ENCODE measurements around the gene AGPS. TPM values are rescaled to one million over a fixed set of nuclear protein-coding genes. Genes with fewer than 3 reads are reported as not detected.
"Not testable (repeated sequence)": the region's sequence is repeated elsewhere in the genome, so short reads cannot be mapped to it uniquely, and the experiment has no call there.

Gene AGPS
- total RNA-seq, 1 donor from 2014 or later, result 54.3 TPM

GRCh38 chr2:177467646-177468045 is 75.1 kb downstream of the AGPS start:
- peak; percentile 10 for DNase-seq (ENCODE audit: low read depth, low spot score)

- no peak for DNase-seq (ENCODE audit: low read depth, low spot score)
Observed at GRCh38 chr2:177471990-177472389, 79.4 kb downstream of the AGPS start.

DNA sequence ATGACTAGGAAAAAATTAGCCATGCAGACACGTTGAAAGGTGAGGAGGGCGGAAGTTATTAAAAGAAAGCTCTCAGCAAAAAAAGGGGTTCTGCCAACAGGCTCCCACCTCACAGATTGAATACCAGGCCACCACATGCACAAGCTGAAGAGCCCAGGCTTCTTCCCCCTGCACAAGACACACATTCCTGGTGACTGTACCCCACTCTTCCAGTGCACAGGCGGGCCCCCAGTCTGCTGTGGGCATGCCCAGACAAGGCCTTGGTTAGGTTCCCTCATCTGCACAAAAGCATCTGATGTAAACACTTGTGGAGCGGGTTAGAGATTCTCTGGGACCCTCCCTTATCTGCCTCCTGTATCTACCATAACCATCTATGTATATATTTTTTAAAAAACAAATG is 81.7 kb downstream of the AGPS start:
- no peak for DNase-seq (ENCODE audit: low read depth, low spot score)

DNA sequence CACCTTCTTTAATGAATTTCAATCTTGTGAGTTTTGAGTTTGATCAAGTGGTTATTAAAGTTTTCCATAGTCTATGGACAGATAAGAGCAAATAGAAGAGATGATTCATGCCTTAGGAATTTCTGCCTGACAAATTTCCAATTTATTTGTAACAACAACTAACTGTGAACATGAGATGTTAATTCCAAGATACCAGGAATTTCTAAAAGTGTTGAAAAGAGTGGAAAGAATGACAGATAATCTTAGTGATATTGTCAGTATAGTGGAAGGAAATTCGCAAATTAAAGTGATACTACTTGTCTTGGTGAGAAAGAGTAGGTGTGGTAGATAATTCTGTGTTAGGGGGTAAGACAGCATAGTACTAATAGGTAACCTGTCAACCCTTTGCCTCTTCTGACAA is 82.4 kb downstream of the AGPS start:
- peak; percentile 74 for DNase-seq (ENCODE audit: low read depth, low spot score)

DNA sequence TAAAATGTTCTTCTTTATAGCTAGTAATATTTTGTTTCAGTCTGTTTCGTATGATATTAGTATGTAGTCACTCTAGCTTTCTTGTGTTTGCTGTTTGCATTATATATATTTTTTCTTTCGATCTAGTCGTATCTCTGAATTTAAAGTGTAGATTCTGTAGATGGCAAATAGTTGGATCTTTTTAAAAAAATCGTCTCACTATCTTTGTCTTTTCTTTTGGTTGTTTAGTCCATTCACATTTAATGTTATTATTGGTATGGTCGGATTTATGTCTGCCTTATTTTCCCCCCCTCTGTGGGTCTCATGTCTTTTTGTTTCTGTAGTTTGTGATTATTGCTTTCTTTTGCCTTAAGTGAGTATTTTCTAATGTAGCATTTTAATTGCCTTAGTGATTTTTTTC is 84.3 kb downstream of the AGPS start:
- no peak for DNase-seq (ENCODE audit: low read depth, low spot score)

- no peak for DNase-seq (ENCODE audit: low read depth, low spot score)
Observed at GRCh38 chr2:177478029-177478428, 85.5 kb downstream of the AGPS start.

- DNase-seq (ENCODE audit: low read depth, low spot score), result no peak
Observed at GRCh38 chr2:177478907-177479306, 86.3 kb downstream of the AGPS start.

DNA sequence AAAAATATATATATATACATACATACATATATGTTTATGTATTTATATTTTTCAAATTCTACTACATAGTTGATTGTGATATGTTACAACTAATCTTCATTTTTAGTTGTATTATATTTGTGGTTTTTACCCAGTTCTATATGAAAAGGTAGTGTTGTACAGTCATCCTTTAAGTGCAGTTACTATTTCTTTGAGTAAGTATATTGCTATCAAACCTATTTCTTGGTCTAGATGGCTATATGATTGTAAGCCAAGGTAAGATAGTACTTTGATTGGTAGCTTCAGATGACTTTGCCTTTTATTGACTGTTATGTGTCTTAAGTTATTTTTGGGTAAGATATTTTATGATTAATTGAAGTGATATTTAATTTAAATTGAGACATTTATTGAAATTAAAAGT is 89.6 kb downstream of the AGPS start:
- DNase-seq (ENCODE audit: low read depth, low spot score), result no peak

DNA sequence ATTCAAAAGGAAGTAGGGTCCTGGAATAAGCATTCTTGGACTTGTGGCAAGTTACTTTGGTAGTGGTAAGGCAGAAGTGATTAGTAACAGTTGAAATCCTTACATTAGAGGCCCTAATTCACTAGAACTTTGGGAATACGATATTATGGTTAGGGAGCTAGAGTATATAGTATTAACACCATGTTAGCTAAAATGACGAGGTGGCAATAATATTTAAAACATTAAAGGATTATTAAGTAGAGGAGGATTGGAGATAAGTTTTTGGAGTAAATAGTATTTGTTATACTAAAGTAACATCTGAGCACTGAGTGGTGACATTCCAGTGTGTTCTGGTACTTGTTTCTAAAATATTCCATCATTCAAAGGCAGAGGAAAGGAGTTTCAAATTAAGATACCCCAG is 91.0 kb downstream of the AGPS start:
- no peak for DNase-seq (ENCODE audit: low read depth, low spot score)

GRCh38 chr2:177484180-177484795 is 91.7 kb downstream of the AGPS start:
- no peak for DNase-seq (ENCODE audit: low read depth, low spot score)

- not testable (repeated sequence) for DNase-seq (ENCODE audit: low read depth, low spot score)
Observed at GRCh38 chr2:177485657-177486056, 93.1 kb downstream of the AGPS start.

DNA sequence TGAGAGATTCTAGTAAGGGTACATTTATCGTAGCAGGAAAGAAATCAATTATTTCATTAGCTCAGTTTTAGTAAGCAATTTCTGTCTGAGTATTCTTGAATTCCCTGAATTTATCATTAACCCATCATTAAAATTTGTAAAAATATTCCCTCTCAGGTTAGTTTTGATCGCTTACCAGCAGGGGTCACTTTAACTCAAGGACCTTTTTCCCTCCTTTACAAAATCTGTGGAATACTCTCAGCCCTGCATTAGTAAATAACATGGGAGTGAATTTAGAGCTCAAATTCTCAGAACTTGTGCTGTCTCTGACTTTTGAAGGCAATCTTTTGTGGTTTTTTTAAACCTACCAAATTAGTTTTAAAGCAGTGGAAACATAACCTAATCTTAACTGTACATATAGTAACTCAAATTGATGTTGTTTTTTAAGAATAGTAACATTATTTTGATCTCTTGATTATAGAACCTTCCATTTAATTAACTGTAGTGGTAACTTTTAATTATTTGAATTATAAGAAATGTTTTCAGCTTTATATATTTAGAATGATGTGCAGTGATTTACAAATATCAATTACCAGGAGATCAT is 97.2 kb downstream of the AGPS start:
- DNase-seq (ENCODE audit: low read depth, low spot score), result peak; percentile 10

DNA sequence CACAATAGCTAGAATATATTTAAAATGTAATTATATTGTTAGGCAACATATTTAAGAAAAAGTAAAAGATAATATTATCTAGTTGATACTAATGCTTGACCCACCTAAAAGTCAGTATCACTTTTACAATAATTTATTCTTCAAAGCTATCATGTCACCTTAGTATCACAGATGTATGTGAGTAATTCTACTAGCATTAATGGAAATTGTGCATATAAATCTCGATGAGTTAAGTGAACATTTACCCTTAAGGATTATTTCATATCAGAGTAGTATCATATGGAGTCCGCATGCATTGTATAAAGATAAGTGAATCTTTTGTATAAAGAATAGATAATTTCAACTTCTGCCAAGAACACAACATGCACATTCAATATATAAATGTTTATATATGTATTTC is 103.4 kb downstream of the AGPS start:
- DNase-seq (ENCODE audit: low read depth, low spot score), result no peak

DNA sequence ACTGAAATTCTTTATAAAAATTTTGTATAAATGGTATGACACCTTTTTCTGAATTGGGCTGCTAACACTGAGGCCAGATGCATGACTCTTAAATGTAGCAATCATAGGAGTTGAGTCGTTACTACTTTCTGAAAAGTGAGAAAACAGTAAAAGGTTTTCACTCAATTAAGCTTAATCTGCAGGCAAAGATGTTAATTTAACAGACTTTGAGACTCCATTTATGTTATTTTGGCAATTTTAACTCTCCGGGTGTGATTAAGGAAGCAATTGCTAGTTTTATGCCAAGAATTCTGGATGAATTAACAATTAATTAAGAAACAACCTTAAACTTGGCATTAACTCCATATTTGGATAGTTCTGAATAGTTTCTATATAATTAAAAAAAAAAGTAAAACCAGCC is 104.3 kb downstream of the AGPS start:
- DNase-seq (ENCODE audit: low read depth, low spot score), result no peak

DNA sequence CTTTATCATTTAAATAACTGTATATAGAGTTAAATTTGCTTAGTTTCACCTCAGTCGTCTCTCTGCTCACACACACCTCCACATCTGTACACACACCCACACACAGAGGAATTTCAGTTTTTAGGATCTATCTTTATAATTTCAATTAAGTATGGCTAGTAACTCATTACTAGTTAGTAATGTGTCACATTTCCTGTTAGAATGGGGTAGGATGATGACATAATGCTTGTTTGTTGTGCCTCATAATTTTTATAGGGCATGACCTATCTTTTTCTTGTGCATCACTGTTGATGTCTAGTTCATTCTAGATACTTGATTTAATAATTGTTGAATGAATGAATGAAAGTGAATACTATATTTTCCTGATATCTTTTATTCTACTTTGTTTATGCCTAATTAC is 108.6 kb downstream of the AGPS start:
- no peak for DNase-seq (ENCODE audit: low read depth, low spot score)

DNA sequence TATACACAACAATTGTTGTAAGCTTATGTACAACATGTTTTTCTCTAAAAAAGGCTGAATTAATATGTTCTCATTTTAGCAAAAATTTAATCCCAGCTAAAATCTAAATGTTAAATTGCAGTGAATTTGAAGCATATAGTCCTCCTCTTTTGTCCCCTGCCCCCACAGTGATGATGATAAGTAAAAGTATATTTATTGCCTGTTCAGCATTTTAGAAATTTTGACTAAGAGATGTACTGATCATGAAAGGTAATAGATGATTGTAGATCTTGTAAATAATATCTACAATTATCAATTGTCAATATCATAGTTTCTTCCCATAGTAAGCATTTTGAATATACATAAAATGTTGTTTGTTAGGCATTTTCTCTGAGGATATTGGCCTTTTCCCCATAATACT is 113.9 kb downstream of the AGPS start:
- DNase-seq (ENCODE audit: low read depth, low spot score), result no peak

DNA sequence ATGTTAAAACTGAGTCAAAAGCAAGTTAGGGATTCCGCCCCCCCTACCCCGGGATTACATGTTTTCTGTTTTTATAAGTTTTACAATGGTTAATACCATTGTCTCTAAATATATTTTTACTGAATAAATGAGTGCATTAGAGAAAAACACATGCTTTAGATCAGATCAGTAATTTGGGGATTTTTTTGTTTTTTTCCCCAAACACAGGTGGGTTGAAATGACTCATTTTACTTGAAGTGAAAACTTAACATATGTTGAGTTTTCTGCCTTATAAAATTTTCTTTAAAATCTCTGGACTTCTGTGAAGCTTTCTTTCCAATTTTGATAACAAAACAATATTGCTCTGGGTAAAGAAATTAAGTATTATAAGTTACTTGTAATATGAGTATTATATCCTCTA is 114.4 kb downstream of the AGPS start:
- DNase-seq (ENCODE audit: low read depth, low spot score), result no peak

GRCh38 chr2:177516824-177517544 is 124.4 kb downstream of the AGPS start:
- DNase-seq (ENCODE audit: low read depth, low spot score), result no peak

GRCh38 chr2:177518754-177519153 is 126.2 kb downstream of the AGPS start:
- DNase-seq (ENCODE audit: low read depth, low spot score), result no peak

DNA sequence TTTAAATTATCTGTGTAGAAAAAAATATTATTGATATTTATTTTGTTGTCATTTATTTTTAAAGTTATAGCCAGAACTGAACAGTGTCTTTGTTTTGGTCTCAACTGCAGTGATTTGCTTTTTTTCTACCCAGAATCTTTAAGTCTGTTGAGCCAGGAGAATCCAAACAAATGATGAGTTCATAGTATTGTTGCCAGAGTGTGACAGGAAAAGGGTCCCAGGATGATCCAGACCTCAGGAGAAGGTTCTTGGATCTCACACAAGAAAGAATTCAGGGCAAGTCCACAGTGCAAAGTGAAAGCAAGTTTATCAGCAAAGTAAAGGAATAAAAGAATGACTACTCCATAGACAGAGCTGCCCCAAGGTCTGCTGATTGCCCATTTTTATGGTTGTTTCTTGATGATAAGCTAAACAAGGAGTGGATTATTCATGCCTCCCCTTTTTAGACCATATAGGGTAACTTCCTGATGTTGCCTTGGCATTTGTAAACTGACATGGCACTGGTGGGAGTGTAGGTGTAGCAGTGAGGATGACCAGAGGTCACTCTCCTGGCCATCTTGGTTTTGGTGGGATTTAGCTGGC is 127.1 kb downstream of the AGPS start:
- no peak for DNase-seq (ENCODE audit: low read depth, low spot score)

- no peak for DNase-seq (ENCODE audit: low read depth, low spot score)
Observed at GRCh38 chr2:177520324-177520723, 127.8 kb downstream of the AGPS start.

GRCh38 chr2:177523781-177524180 is 131.2 kb downstream of the AGPS start:
- no peak for DNase-seq (ENCODE audit: low read depth, low spot score)

Measured in pulmonary artery endothelial cell (primary cell).